Panc1 (cell line): ENCODE measurements around the gene LYRM4. TPM values are rescaled to one million over a fixed set of nuclear protein-coding genes. Genes with fewer than 3 reads are reported as not detected.

Source experiments
- ATAC-seq: fragments of 200-7000 bp; cut with Tn5 transposase; 2 replicates; pipeline ENCODE4 v1.9.1; 2020; ENCODE audit warnings: mild to moderate bottlenecking, moderate library complexity
- BruUV-seq: library from RNA; stranded (reverse); fragments of 400-500 nt; replicated peaks from 2 replicates; lab custom pipeline; 2021; lab: Mats Ljungman, UMichigan
- CTCF ChIA-PET: fragments of 300-600 bp; sonication (Branson Sonifier 250); formaldehyde crosslinking; loops from one replicate; lab custom pipeline; 2022; ENCODE audit warnings: antibody characterized with exemption; lab: Charles Lee
- POLR2A ChIA-PET: fragments of 300-600 bp; sonication (Branson Sonifier 250); formaldehyde crosslinking; loops from one replicate; lab custom pipeline; 2022; ENCODE audit warnings: antibody characterized with exemption; lab: Charles Lee
- DNase-seq: peaks from one replicate; pipeline ENCODE4 v3.0.0-alpha.2; 2010; ENCODE audit warnings: low read depth, low spot score
- H3K27ac ChIP-seq: 2 replicates; pipeline ENCODE4 v1.5.1; 2011; ENCODE audit warnings: mild to moderate bottlenecking, low read length, inconsistent platforms
- H3K27me3 ChIP-seq: fragments of 200-500 bp; sonication (Bioruptor generic); 2 replicates; pipeline ENCODE4 v1.6.0; 2014; ENCODE audit warnings: low read length, inconsistent platforms; ENCODE audit not compliant: control insufficient read depth, insufficient read depth
- H3K36me3 ChIP-seq: fragments of 200-500 bp; sonication (Bioruptor generic); 2 replicates; pipeline ENCODE4 v1.5.1; 2014; ENCODE audit warnings: inconsistent platforms, mild to moderate bottlenecking, low read length, moderate library complexity; ENCODE audit not compliant: control insufficient read depth, insufficient read depth
- H3K4me1 ChIP-seq: 2 replicates; pipeline ENCODE4 v1.5.1; 2011; ENCODE audit warnings: inconsistent platforms, mild to moderate bottlenecking, low read length, moderate library complexity; ENCODE audit not compliant: control insufficient read depth, insufficient read depth
- H3K4me3 ChIP-seq, 2 experiments: 2 replicates each; pipeline ENCODE4 v1.5.1; 2011 to 2012; ENCODE audit warnings: low read depth in 2 of 2, low read length in 2 of 2, mild to moderate bottlenecking in 2 of 2, inconsistent platforms in 1 of 2, moderate library complexity in 1 of 2
- H3K9me3 ChIP-seq: fragments of 200-500 bp; sonication (Bioruptor generic); 2 replicates; pipeline ENCODE4 v1.5.1; 2014; ENCODE audit warnings: low read depth, mild to moderate bottlenecking, inconsistent platforms, low read length, moderate library complexity; ENCODE audit not compliant: control insufficient read depth, insufficient read depth
- CTCF ChIP-seq: fragments of 450-650 bp; IDR thresholded peaks from 2 replicates; pipeline ENCODE4 v1.5.1; 2017; ENCODE audit warnings: mild to moderate bottlenecking
- POLR2AphosphoS5 ChIP-seq: IDR thresholded peaks from 2 replicates; pipeline ENCODE4 v1.6.1; 2012; ENCODE audit warnings: mild to moderate bottlenecking, low read depth, low read length, moderate library complexity
- REST ChIP-seq, 2 experiments: IDR thresholded peaks; 2 replicates each; pipeline ENCODE4 v1.6.1; 2011 to 2012; ENCODE audit warnings: low read depth in 2 of 2, control low read depth in 1 of 2, low read length in 1 of 2, mild to moderate bottlenecking in 1 of 2, moderate library complexity in 1 of 2; ENCODE audit not compliant: insufficient read depth in 1 of 2
- SIN3A ChIP-seq: IDR thresholded peaks from 2 replicates; pipeline ENCODE4 v1.6.1; 2012; ENCODE audit warnings: low read depth, mild to moderate bottlenecking, low read length, moderate library complexity, borderline replicate concordance; ENCODE audit not compliant: insufficient read depth
- TCF7L2 ChIP-seq: IDR thresholded peaks from 2 replicates; pipeline ENCODE4 v1.6.1; 2011; ENCODE audit warnings: mild to moderate bottlenecking, low read depth, low read length, inconsistent platforms
- in situ Hi-C: cut with HindIII; loops from 2 replicates; pipeline ENCODE4 v1.10.0; 2016; ENCODE audit warnings: low sequenced_read_pairs, low pct_unique_long_range_greater_than_20kb
- intact Hi-C: fragments of 100-400 bp; cut with micrococcal nuclease; formaldehyde crosslinking; loops from one replicate; pipeline ENCODE4 v1.10.0; 2022; ENCODE audit not compliant: unreplicated experiment
- total RNA-seq: library from RNA; stranded (reverse); gene quantifications from one replicate; pipeline ENCODE4 v1.2.1, GENCODE V29; 2021; ENCODE audit not compliant: unreplicated experiment

LYRM4 gene
- total RNA-seq, 1 experiment from 2014 or later, result 27.4 TPM

GRCh38 chr6:5250451-5250850, 10.3 kb downstream of the LYRM4 start:
- no peak for TF ChIP-seq POLR2AphosphoS5
- TF ChIP-seq REST (IDR thresholded peaks at IDR 0.05; ENCODE audit: insufficient read depth in 1 of 2, low read depth in 2 of 2, low read length in 1 of 2), result no peak
- no peak for TF ChIP-seq TCF7L2
- TF ChIP-seq CTCF, result no peak
- no peak for TF ChIP-seq SIN3A
- no peaks in the 10 kb centered on the region for H3K4me1 ChIP-seq
- H3K27ac ChIP-seq, result no peak overlapping the region
- no peaks in the 10 kb centered on the region for H3K36me3 ChIP-seq
- ATAC-seq, result no peak
- in situ Hi-C loops (no loop called here), intact Hi-C loops (no loop called here)
- ChIA-PET CTCF (no interaction called here), POLR2A (no interaction called here)
- DNase-seq, result no peak
- H3K27me3 ChIP-seq, result no peaks in the 10 kb centered on the region
- H3K9me3 ChIP-seq, result no peaks in the 10 kb centered on the region
- BruUV-seq, result no TSS peak
- no peak overlapping the region for H3K4me3 ChIP-seq

DNA sequence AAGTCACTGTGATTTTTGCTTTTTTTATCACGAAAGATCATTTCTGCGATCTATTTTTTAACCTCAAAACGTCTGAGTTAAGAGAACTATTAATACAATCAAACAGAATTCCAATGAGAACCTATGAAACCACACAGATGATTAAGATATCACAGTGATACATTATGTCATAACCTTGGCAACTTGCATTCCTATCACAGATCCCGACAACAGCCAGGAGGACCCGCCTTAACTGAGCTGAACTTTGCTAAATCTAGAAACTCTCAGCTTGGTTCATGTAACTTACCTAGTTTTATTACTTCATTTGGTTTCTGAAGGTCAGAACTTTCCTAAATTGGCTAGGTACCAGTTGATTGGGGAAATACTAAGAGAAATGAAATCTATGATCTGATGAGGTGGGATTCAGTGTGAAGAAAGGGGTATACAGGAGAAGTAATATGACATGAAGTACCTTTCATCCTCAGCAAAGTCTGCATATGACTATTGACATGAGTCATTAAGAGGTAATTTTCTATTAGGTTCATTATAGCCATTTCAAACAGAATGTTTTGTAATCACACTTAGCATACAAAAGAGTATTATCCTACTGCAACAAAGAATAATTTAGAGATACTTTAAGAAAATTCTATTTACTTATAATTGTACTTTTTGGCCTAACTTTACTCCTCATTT, 11.2 kb downstream of the LYRM4 start:
- ATAC-seq, result no peak
- Histone ChIP-seq H3K36me3 (no peaks in the 10 kb centered on the region), H3K27ac (no peak overlapping the region), H3K4me1 (no peaks in the 10 kb centered on the region), H3K9me3 (no peaks in the 10 kb centered on the region), H3K27me3 (no peaks in the 10 kb centered on the region), H3K4me3 (no peak overlapping the region)
- ChIA-PET POLR2A (no interaction called here), CTCF (no interaction called here)
- DNase-seq, result no peak
- intact Hi-C loops (no loop called here), in situ Hi-C loops (no loop called here)
- BruUV-seq, result no TSS peak
- TF ChIP-seq CTCF (no peak), TCF7L2 (no peak), REST (IDR thresholded peaks at IDR 0.05; ENCODE audit: insufficient read depth in 1 of 2, low read depth in 2 of 2, low read length in 1 of 2) (no peak), POLR2AphosphoS5 (no peak), SIN3A (no peak)
